Measurements from ENCODE around the gene IFNL1.
A peak's percentile ranks its signal among the peaks of the same experiment; 100 is the strongest.

Gene IFNL1

GRCh38 chr19:39262496-39262895 is 33.7 kb upstream of the IFNL1 start:
- Histone ChIP-seq H2BK15ac (ENCODE audit: low read depth, poor library complexity, severe bottlenecking) (no peak overlapping the region), H2BK12ac (ENCODE audit: low read length in 2 of 2) (no peak overlapping the region), H2BK120ac (ENCODE audit: low read depth, low read length) (no peak overlapping the region), H3K27ac (ENCODE audit: low read length, poor library complexity, severe bottlenecking) (no peak overlapping the region), H3K4me3 (ENCODE audit: insufficient read depth in 1 of 2, low read depth in 1 of 2, low read length in 2 of 2) (no peak overlapping the region), H2AK5ac (ENCODE audit: low read length, severe bottlenecking) (no peak overlapping the region), H4K8ac (ENCODE audit: low read length) (no peak overlapping the region), H3K4me1 (ENCODE audit: control insufficient read depth, insufficient read depth, low read depth, low read length) (peaks cover 5% of the 10 kb centered on the region), H3K36me3 (ENCODE audit: control insufficient read depth in 1 of 2, insufficient read depth in 2 of 2, low read depth in 1 of 2, low read length in 2 of 2) (no peaks in the 10 kb centered on the region), H3K14ac (ENCODE audit: low read length in 2 of 2) (no peak overlapping the region), H2BK5ac (ENCODE audit: low read depth, low read length, poor library complexity, severe bottlenecking) (no peak overlapping the region), H3K9me3 (ENCODE audit: control insufficient read depth, low read length) (no peaks in the 10 kb centered on the region), H3K9ac (ENCODE audit: low read length) (no peak overlapping the region), H3K23ac (ENCODE audit: low read length in 2 of 2) (no peak overlapping the region), H3K27me3 (ENCODE audit: control insufficient read depth in 1 of 2, insufficient read depth in 1 of 2, low read length in 2 of 2) (peaks cover 41 to 76% of the 10 kb centered on the region in 2 experiments), H2AFZ (ENCODE audit: low read depth, low read length) (no peak overlapping the region), H3K4me2 (ENCODE audit: low read length, poor library complexity, severe bottlenecking) (no peak overlapping the region), H3K18ac (ENCODE audit: low read depth in 1 of 2, low read length in 2 of 2) (no peak overlapping the region), H3K79me1 (replicated peaks; ENCODE audit: low read length, poor library complexity, severe bottlenecking) (no peaks in the 10 kb centered on the region), H4K91ac (ENCODE audit: low read length) (no peak overlapping the region), H3K4ac (ENCODE audit: low read depth in 1 of 2, low read length in 2 of 2) (no peak overlapping the region)
- DNase-seq = no peak
- WGBS = 90% methylated on average over 3 of the region's 4 CpGs

GRCh38 chr19:39263912-39264305 is 32.3 kb upstream of the IFNL1 start:
- Histone ChIP-seq H3K36me3 (ENCODE audit: control insufficient read depth in 1 of 2, insufficient read depth in 2 of 2, low read depth in 1 of 2, low read length in 2 of 2) (no peaks in the 10 kb centered on the region), H4K8ac (ENCODE audit: low read length) (peak overlapping the region; percentile 7), H3K79me1 (replicated peaks; ENCODE audit: low read length, poor library complexity, severe bottlenecking) (no peaks in the 10 kb centered on the region), H2BK15ac (ENCODE audit: low read depth, poor library complexity, severe bottlenecking) (no peak overlapping the region), H3K18ac (ENCODE audit: low read depth in 1 of 2, low read length in 2 of 2) (no peak overlapping the region), H2BK5ac (ENCODE audit: low read depth, low read length, poor library complexity, severe bottlenecking) (no peak overlapping the region), H3K14ac (ENCODE audit: low read length in 2 of 2) (no peak overlapping the region), H2BK12ac (ENCODE audit: low read length in 2 of 2) (no peak overlapping the region), H3K4me3 (ENCODE audit: insufficient read depth in 1 of 2, low read depth in 1 of 2, low read length in 2 of 2) (peak overlapping the region in 1 of 2 experiments; percentile 4), H2AFZ (ENCODE audit: low read depth, low read length) (no peak overlapping the region), H2BK120ac (ENCODE audit: low read depth, low read length) (no peak overlapping the region), H3K4me2 (ENCODE audit: low read length, poor library complexity, severe bottlenecking) (no peak overlapping the region), H3K9me3 (ENCODE audit: control insufficient read depth, low read length) (no peaks in the 10 kb centered on the region), H3K27ac (ENCODE audit: low read length, poor library complexity, severe bottlenecking) (no peak overlapping the region), H3K23ac (ENCODE audit: low read length in 2 of 2) (no peak overlapping the region), H3K27me3 (ENCODE audit: control insufficient read depth in 1 of 2, insufficient read depth in 1 of 2, low read length in 2 of 2) (peaks cover 44 to 67% of the 10 kb centered on the region in 2 experiments), H3K9ac (ENCODE audit: low read length) (no peak overlapping the region), H2AK5ac (ENCODE audit: low read length, severe bottlenecking) (no peak overlapping the region), H4K91ac (ENCODE audit: low read length) (no peak overlapping the region), H3K4me1 (ENCODE audit: control insufficient read depth, insufficient read depth, low read depth, low read length) (peaks cover 5% of the 10 kb centered on the region), H3K4ac (ENCODE audit: low read depth in 1 of 2, low read length in 2 of 2) (no peak overlapping the region)
- 16% methylated on average over 17 of the region's 17 CpGs for WGBS
- no peak for DNase-seq

GRCh38 chr19:39264306-39265290 is 31.6 kb upstream of the IFNL1 start:
- 9% methylated on average over 100 of the region's 102 CpGs for WGBS
- Histone ChIP-seq H3K27me3 (ENCODE audit: control insufficient read depth in 1 of 2, insufficient read depth in 1 of 2, low read length in 2 of 2) (peaks cover 49 to 63% of the 10 kb centered on the region in 2 experiments), H2BK15ac (ENCODE audit: low read depth, poor library complexity, severe bottlenecking) (no peak overlapping the region), H3K79me1 (replicated peaks; ENCODE audit: low read length, poor library complexity, severe bottlenecking) (no peaks in the 10 kb centered on the region), H3K9ac (ENCODE audit: low read length) (no peak overlapping the region), H3K27ac (ENCODE audit: low read length, poor library complexity, severe bottlenecking) (no peak overlapping the region), H2AFZ (ENCODE audit: low read depth, low read length) (no peak overlapping the region), H2AK5ac (ENCODE audit: low read length, severe bottlenecking) (no peak overlapping the region), H3K18ac (ENCODE audit: low read depth in 1 of 2, low read length in 2 of 2) (no peak overlapping the region), H3K4me1 (ENCODE audit: control insufficient read depth, insufficient read depth, low read depth, low read length) (peaks cover 5% of the 10 kb centered on the region), H3K14ac (ENCODE audit: low read length in 2 of 2) (no peak overlapping the region), H3K4me2 (ENCODE audit: low read length, poor library complexity, severe bottlenecking) (no peak overlapping the region), H2BK120ac (ENCODE audit: low read depth, low read length) (no peak overlapping the region), H3K9me3 (ENCODE audit: control insufficient read depth, low read length) (no peaks in the 10 kb centered on the region), H3K4ac (ENCODE audit: low read depth in 1 of 2, low read length in 2 of 2) (no peak overlapping the region), H3K36me3 (ENCODE audit: control insufficient read depth in 1 of 2, insufficient read depth in 2 of 2, low read depth in 1 of 2, low read length in 2 of 2) (no peaks in the 10 kb centered on the region), H3K23ac (ENCODE audit: low read length in 2 of 2) (no peak overlapping the region), H2BK12ac (ENCODE audit: low read length in 2 of 2) (no peak overlapping the region), H2BK5ac (ENCODE audit: low read depth, low read length, poor library complexity, severe bottlenecking) (no peak overlapping the region), H4K91ac (ENCODE audit: low read length) (no peak overlapping the region), H4K8ac (ENCODE audit: low read length) (no peak overlapping the region), H3K4me3 (ENCODE audit: insufficient read depth in 1 of 2, low read depth in 1 of 2, low read length in 2 of 2) (peak overlapping the region in 1 of 2 experiments; percentile 4)
- DNase-seq = no peak

- no peak overlapping the region for H2BK15ac ChIP-seq (ENCODE audit: low read depth, poor library complexity, severe bottlenecking)
- DNase-seq = no peak
- no peak overlapping the region for H3K27ac ChIP-seq (ENCODE audit: low read length, poor library complexity, severe bottlenecking)
- no peak overlapping the region for H3K4me2 ChIP-seq (ENCODE audit: low read length, poor library complexity, severe bottlenecking)
- no peak overlapping the region for H3K9ac ChIP-seq (ENCODE audit: low read length)
- H3K4me1 ChIP-seq (ENCODE audit: control insufficient read depth, insufficient read depth, low read depth, low read length) = peaks cover 5% of the 10 kb centered on the region
- H3K9me3 ChIP-seq (ENCODE audit: control insufficient read depth, low read length) = no peaks in the 10 kb centered on the region
- H4K8ac ChIP-seq (ENCODE audit: low read length) = no peak overlapping the region
- no peak overlapping the region for H2AFZ ChIP-seq (ENCODE audit: low read depth, low read length)
- no peak overlapping the region for H3K23ac ChIP-seq (ENCODE audit: low read length in 2 of 2)
- no peak overlapping the region for H2BK5ac ChIP-seq (ENCODE audit: low read depth, low read length, poor library complexity, severe bottlenecking)
- WGBS = 62% methylated on average over 39 of the region's 39 CpGs
- H2BK12ac ChIP-seq (ENCODE audit: low read length in 2 of 2) = no peak overlapping the region
- no peak overlapping the region for H4K91ac ChIP-seq (ENCODE audit: low read length)
- H3K4me3 ChIP-seq (ENCODE audit: insufficient read depth in 1 of 2, low read depth in 1 of 2, low read length in 2 of 2) = no peak overlapping the region
- no peak overlapping the region for H3K18ac ChIP-seq (ENCODE audit: low read depth in 1 of 2, low read length in 2 of 2)
- H3K79me1 ChIP-seq (replicated peaks; ENCODE audit: low read length, poor library complexity, severe bottlenecking) = no peaks in the 10 kb centered on the region
- H3K4ac ChIP-seq (ENCODE audit: low read depth in 1 of 2, low read length in 2 of 2) = no peak overlapping the region
- peaks cover 53 to 60% of the 10 kb centered on the region in 2 experiments for H3K27me3 ChIP-seq (ENCODE audit: control insufficient read depth in 1 of 2, insufficient read depth in 1 of 2, low read length in 2 of 2)
- H2AK5ac ChIP-seq (ENCODE audit: low read length, severe bottlenecking) = no peak overlapping the region
- H3K14ac ChIP-seq (ENCODE audit: low read length in 2 of 2) = no peak overlapping the region
- no peak overlapping the region for H2BK120ac ChIP-seq (ENCODE audit: low read depth, low read length)
- no peaks in the 10 kb centered on the region for H3K36me3 ChIP-seq (ENCODE audit: control insufficient read depth in 1 of 2, insufficient read depth in 2 of 2, low read depth in 1 of 2, low read length in 2 of 2)
These were observed 30.8 kb upstream of the IFNL1 start for GRCh38 chr19:39265321-39265916.
